ENCODE data around the gene ARMC3. TPM values are rescaled to one million over a fixed set of nuclear protein-coding genes. Genes with fewer than 3 reads are reported as not detected.

ARMC3 gene
- polyA plus RNA-seq, 1 donor from 2014 or later: 0.22 TPM

- no peak overlapping the region for H2AFZ ChIP-seq (ENCODE audit: low read depth, low read length)
- H3K4me2 ChIP-seq (ENCODE audit: low read length): no peak overlapping the region
- no peaks in the 10 kb centered on the region for H3K36me3 ChIP-seq (ENCODE audit: insufficient read depth, low read length)
- H3K79me2 ChIP-seq (replicated peaks; ENCODE audit: insufficient read depth, low read length): no peaks in the 10 kb centered on the region
- no peaks in the 10 kb centered on the region for H3K9me3 ChIP-seq (ENCODE audit: low read length)
- TF ChIP-seq POLR2AphosphoS5 (IDR thresholded peaks at IDR 0.05) (no peak), EP300 (conservative IDR thresholded peaks at IDR 0.05; ENCODE audit: poor library complexity, severe bottlenecking) (no peak), MXI1 (conservative IDR thresholded peaks at IDR 0.05; ENCODE audit: poor library complexity, severe bottlenecking) (no peak), REST (IDR thresholded peaks at IDR 0.05; ENCODE audit: borderline replicate concordance) (no peak), CTCF (IDR thresholded peaks at IDR 0.05; ENCODE audit: poor library complexity, severe bottlenecking) (no peak)
- no peak overlapping the region for H3K4me3 ChIP-seq (ENCODE audit: low read length)
- H3F3A ChIP-seq (ENCODE audit: insufficient read depth, low read length, poor library complexity, severe bottlenecking): no peaks in the 10 kb centered on the region
- no peak overlapping the region for H3K9ac ChIP-seq (ENCODE audit: low read length)
- H3K9me2 ChIP-seq (ENCODE audit: insufficient read depth, low read length): no peaks in the 10 kb centered on the region
- no peak overlapping the region for H3K27ac ChIP-seq (ENCODE audit: low read length)
- H3K27me3 ChIP-seq (ENCODE audit: insufficient read depth, low read depth, low read length): no peaks in the 10 kb centered on the region
- H4K20me1 ChIP-seq (ENCODE audit: insufficient read depth): no peaks in the 10 kb centered on the region
Observed at GRCh38 chr10:23035569-23035968, 107.7 kb downstream of the ARMC3 start.

GRCh38 chr10:23037152-23037551 lies 109.3 kb downstream of the ARMC3 start:
- no peak overlapping the region for H3K4me3 ChIP-seq (ENCODE audit: low read length)
- no peaks in the 10 kb centered on the region for H3K9me3 ChIP-seq (ENCODE audit: low read length)
- no peaks in the 10 kb centered on the region for H4K20me1 ChIP-seq (ENCODE audit: insufficient read depth)
- TF ChIP-seq EP300 (conservative IDR thresholded peaks at IDR 0.05; ENCODE audit: poor library complexity, severe bottlenecking) (no peak), MXI1 (conservative IDR thresholded peaks at IDR 0.05; ENCODE audit: poor library complexity, severe bottlenecking) (no peak), REST (IDR thresholded peaks at IDR 0.05; ENCODE audit: borderline replicate concordance) (no peak), POLR2AphosphoS5 (IDR thresholded peaks at IDR 0.05) (no peak), SMC3 (conservative IDR thresholded peaks at IDR 0.05; ENCODE audit: poor library complexity) (no peak), RAD21 (conservative IDR thresholded peaks at IDR 0.05) (no peak), EZH2 (IDR thresholded peaks at IDR 0.05; ENCODE audit: borderline replicate concordance, insufficient read depth, low read length, poor library complexity, severe bottlenecking) (no peak), CTCF (IDR thresholded peaks at IDR 0.05; ENCODE audit: poor library complexity, severe bottlenecking) (no peak), TAF1 (IDR thresholded peaks at IDR 0.05; ENCODE audit: low read depth) (no peak)
- H3K4me2 ChIP-seq (ENCODE audit: low read length): no peak overlapping the region
- no peaks in the 10 kb centered on the region for H3F3A ChIP-seq (ENCODE audit: insufficient read depth, low read length, poor library complexity, severe bottlenecking)
- H3K79me2 ChIP-seq (replicated peaks; ENCODE audit: insufficient read depth, low read length): no peaks in the 10 kb centered on the region
- no peak overlapping the region for H2AFZ ChIP-seq (ENCODE audit: low read depth, low read length)
- H3K36me3 ChIP-seq (ENCODE audit: insufficient read depth, low read length): no peaks in the 10 kb centered on the region
- H3K27me3 ChIP-seq (ENCODE audit: insufficient read depth, low read depth, low read length): no peaks in the 10 kb centered on the region
- no peak overlapping the region for H3K9ac ChIP-seq (ENCODE audit: low read length)
- H3K27ac ChIP-seq (ENCODE audit: low read length): no peak overlapping the region
- H3K9me2 ChIP-seq (ENCODE audit: insufficient read depth, low read length): no peaks in the 10 kb centered on the region
